Thyroid gland (tissue), 4 donors: ENCODE data around the gene NTNG1. TPM values are rescaled to one million over a fixed set of nuclear protein-coding genes. Genes with fewer than 3 reads are reported as not detected.

ENCODE experiments used
- DNase-seq, 2 donors: peaks; one replicate each; pipeline ENCODE4 v3.0.0-alpha.2; 2019
- H3K27ac ChIP-seq, 3 donors: fragments of 200-600 bp; sonication (generic); 1 replicate in 2 of 3; 2 replicates in 1 of 3; pipeline ENCODE4 v1.5.1; 2016 to 2019; ENCODE audit warnings: mild to moderate bottlenecking in 1 of 3, moderate library complexity in 1 of 3
- H3K27me3 ChIP-seq: fragments of 200-600 bp; sonication (generic); one replicate; pipeline ENCODE4 v1.5.1; 2019
- H3K36me3 ChIP-seq, 2 donors: fragments of 200-600 bp; sonication (generic); one replicate each; pipeline ENCODE4 v1.5.1; 2016 to 2019
- H3K4me1 ChIP-seq, 2 donors: fragments of 200-600 bp; sonication (generic); one replicate each; pipeline ENCODE4 v1.5.1; 2017 to 2019
- H3K4me3 ChIP-seq, 3 donors: fragments of 200-600 bp; sonication (generic); replicated peaks in 1 of 3; 1 replicate in 2 of 3; 2 replicates in 1 of 3; pipeline ENCODE4 v1.5.1; 2016; ENCODE audit warnings: mild to moderate bottlenecking in 1 of 3
- H3K9me3 ChIP-seq: fragments of 200-600 bp; sonication (generic); one replicate; pipeline ENCODE4 v1.5.1; 2017
- CTCF ChIP-seq, 6 experiments: fragments of 200-600 bp in 3 of 6; fragments of 450-650 bp in 3 of 6; sonication (generic) in 3 of 6; IDR thresholded peaks; one replicate each; pipeline ENCODE4 v1.5.1; 2016 to 2019; ENCODE audit warnings: antibody characterized with exemption in 6 of 6, mild to moderate bottlenecking in 2 of 6, inconsistent platforms in 1 of 6, moderate library complexity in 1 of 6
- POLR2A ChIP-seq, 2 donors: fragments of 450-650 bp; IDR thresholded peaks; one replicate each; pipeline ENCODE4 v1.6.1; 2017; ENCODE audit warnings: antibody characterized with exemption in 2 of 2, mild to moderate bottlenecking in 2 of 2, moderate library complexity in 1 of 2
- WGBS, 2 donors: methylation state at CpG; one replicate each; pipeline ENCODE4 v1.1.5; 2017; 5-methylcytosine and 5-hydroxymethylcytosine counted together
- intact Hi-C: fragments of 100-400 bp; cut with DNase I; formaldehyde crosslinking; loops from one replicate; pipeline ENCODE4 v1.15.1; 2023
- total RNA-seq, 4 donors: library from RNA; depleted of rRNA; stranded (reverse); fragments of >200 nt; gene quantifications; one replicate each; pipeline ENCODE4 v1.2.3, GENCODE V29; 2016

NTNG1 gene
- total RNA-seq, 4 donors from 2014 or later = 0.33 to 0.56 (median 0.54) TPM; not detected in 1

GRCh38 chr1:107274227-107274626 lies 133.4 kb downstream of the NTNG1 start:
- Histone ChIP-seq H3K4me3 (no peak overlapping the region), H3K27me3 (no peaks in the 10 kb centered on the region), H3K27ac (no peak overlapping the region), H3K9me3 (no peaks in the 10 kb centered on the region), H3K36me3 (no peaks in the 10 kb centered on the region), H3K4me1 (no peaks in the 10 kb centered on the region)
- intact Hi-C loops = no loop called here
- 45 to 64% methylated on average over 1 of the region's 1 CpG for WGBS, 2 donors
- no peak for TF ChIP-seq POLR2A (IDR thresholded peaks at IDR 0.05)
- no peak for TF ChIP-seq CTCF (IDR thresholded peaks at IDR 0.05)
- DNase-seq = no peak

GRCh38 chr1:107276247-107276646 lies 135.4 kb downstream of the NTNG1 start:
- no peak for DNase-seq
- no peaks in the 10 kb centered on the region for H3K36me3 ChIP-seq
- no peak overlapping the region for H3K4me3 ChIP-seq
- no peak for TF ChIP-seq POLR2A (IDR thresholded peaks at IDR 0.05)
- TF ChIP-seq CTCF (IDR thresholded peaks at IDR 0.05) = no peak
- H3K27ac ChIP-seq = no peak overlapping the region
- intact Hi-C loops = no loop called here
- no peaks in the 10 kb centered on the region for H3K27me3 ChIP-seq
- WGBS, 2 donors = 16 to 36% methylated on average over 1 of the region's 1 CpG
- no peaks in the 10 kb centered on the region for H3K9me3 ChIP-seq
- no peaks in the 10 kb centered on the region for H3K4me1 ChIP-seq

- intact Hi-C loops = no loop called here
- TF ChIP-seq POLR2A (IDR thresholded peaks at IDR 0.05) (no peak), CTCF (IDR thresholded peaks at IDR 0.05) (peak in 1 of 6 experiments; percentile 18)
- DNase-seq = peak in 1 of 2 donors; percentile 1
- Histone ChIP-seq H3K27me3 (no peaks in the 10 kb centered on the region), H3K4me1 (no peaks in the 10 kb centered on the region), H3K4me3 (no peak overlapping the region), H3K36me3 (no peaks in the 10 kb centered on the region), H3K9me3 (no peaks in the 10 kb centered on the region), H3K27ac (no peak overlapping the region)
- 15 to 20% methylated on average over 4 of the region's 4 CpGs for WGBS, 2 donors
Observed at GRCh38 chr1:107277022-107277421, 136.2 kb downstream of the NTNG1 start.

GRCh38 chr1:107286125-107286524 lies 145.3 kb downstream of the NTNG1 start:
- Histone ChIP-seq H3K27me3 (no peaks in the 10 kb centered on the region), H3K36me3 (no peaks in the 10 kb centered on the region), H3K4me3 (no peak overlapping the region), H3K27ac (no peak overlapping the region), H3K4me1 (no peaks in the 10 kb centered on the region), H3K9me3 (no peaks in the 10 kb centered on the region)
- TF ChIP-seq POLR2A (IDR thresholded peaks at IDR 0.05) (no peak), CTCF (IDR thresholded peaks at IDR 0.05) (no peak)
- DNase-seq = no peak
- intact Hi-C loops = no loop called here
- 87 to 88% methylated on average over 4 of the region's 4 CpGs for WGBS, 2 donors

GRCh38 chr1:107291987-107292386 lies 151.1 kb downstream of the NTNG1 start:
- H3K9me3 ChIP-seq = no peaks in the 10 kb centered on the region
- H3K27me3 ChIP-seq = no peaks in the 10 kb centered on the region
- no peaks in the 10 kb centered on the region for H3K36me3 ChIP-seq
- no peak for DNase-seq
- intact Hi-C loops = no loop called here
- 90 to 92% methylated on average over 5 of the region's 5 CpGs for WGBS, 2 donors
- H3K4me3 ChIP-seq = no peak overlapping the region
- TF ChIP-seq CTCF (IDR thresholded peaks at IDR 0.05) (no peak), POLR2A (IDR thresholded peaks at IDR 0.05) (no peak)
- no peak overlapping the region for H3K27ac ChIP-seq
- H3K4me1 ChIP-seq = no peaks in the 10 kb centered on the region
